K562 (cell line): Measurements from ENCODE around the gene RIC8B.

Experiments used
- BRF2 ChIP-seq: IDR thresholded peaks from 3 replicates; pipeline ENCODE4 v1.6.1; 2011; ENCODE audit warnings: borderline replicate concordance, mild to moderate bottlenecking; ENCODE audit not compliant: insufficient read length, insufficient read depth
- CEBPG ChIP-seq, 3 experiments: fragments of 200-800 bp in 1 of 3; sonication (Bioruptor generic) in 1 of 3; sonication (generic) in 1 of 3; formaldehyde crosslinking in 1 of 3; IDR thresholded peaks in 2 of 3; conservative IDR thresholded peaks in 1 of 3; 2 replicates each; pipeline versions ENCODE4 v1.6.1 to v1.8.0; 2016 to 2022; ENCODE audit warnings: missing compliant biosample characterization in 2 of 3, missing genetic modification characterization in 2 of 3, mild to moderate bottlenecking in 1 of 3, missing genetic modification reagents in 1 of 3
- HDAC6 ChIP-seq: IDR thresholded peaks from 2 replicates; pipeline ENCODE4 v1.6.1; 2012; ENCODE audit warnings: low read depth, mild to moderate bottlenecking, control low read depth, inconsistent platforms, low read length, moderate library complexity
- NUFIP1 ChIP-seq: fragments of 450-650 bp; IDR thresholded peaks from 2 replicates; pipeline ENCODE4 v1.6.1; 2018; ENCODE audit not compliant: partially characterized antibody
- RAD51 ChIP-seq: fragments of 450-650 bp; IDR thresholded peaks from 2 replicates; pipeline ENCODE4 v1.7.1; 2016; ENCODE audit warnings: low read depth, mild to moderate bottlenecking, borderline replicate concordance

GRCh38 chr12:106741247-106741646, 33.2 kb upstream of the RIC8B start:
- TF ChIP-seq NUFIP1 (no peak), HDAC6 (no peak), BRF2 (no peak), RAD51 (no peak), CEBPG (CRISPR knock-in tag; IDR thresholded peaks at IDR 0.05) (no peak), CEBPG (tag; conservative IDR thresholded peaks at IDR 0.05 in 1 of 2, IDR thresholded peaks at IDR 0.05 in 1 of 2) (no peak)
